Measurements from ENCODE around the gene KIF3C. TPM values are rescaled to one million over a fixed set of nuclear protein-coding genes. Genes with fewer than 3 reads are reported as not detected.

The KIF3C gene
- total RNA-seq, 1 donor from 2014 or later: 56.6 TPM

DNA sequence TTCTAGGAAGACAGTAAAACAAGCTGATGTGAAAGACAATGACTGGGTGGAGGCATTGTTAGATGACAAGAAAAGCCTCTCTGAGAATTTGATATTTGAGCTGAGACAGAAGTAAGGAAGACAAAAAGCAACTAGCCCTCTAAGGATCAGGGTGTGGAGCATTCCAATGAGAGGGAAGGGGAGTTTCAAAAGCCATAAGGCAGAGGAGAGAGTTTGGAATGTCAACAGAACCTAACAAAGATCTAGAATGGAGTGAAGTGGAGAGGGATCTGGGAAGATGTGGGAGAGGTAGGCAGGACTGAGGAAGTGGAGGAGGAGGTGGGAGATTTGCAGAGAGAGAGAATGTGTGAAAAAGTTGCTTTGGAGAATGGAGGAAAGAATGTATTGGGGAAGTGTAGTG lies 86.7 kb downstream of the KIF3C start:
- no peak for DNase-seq (ENCODE audit: low spot score)
- intact Hi-C loops (cut with DNase I): no loop called here
- no peak for ATAC-seq

DNA sequence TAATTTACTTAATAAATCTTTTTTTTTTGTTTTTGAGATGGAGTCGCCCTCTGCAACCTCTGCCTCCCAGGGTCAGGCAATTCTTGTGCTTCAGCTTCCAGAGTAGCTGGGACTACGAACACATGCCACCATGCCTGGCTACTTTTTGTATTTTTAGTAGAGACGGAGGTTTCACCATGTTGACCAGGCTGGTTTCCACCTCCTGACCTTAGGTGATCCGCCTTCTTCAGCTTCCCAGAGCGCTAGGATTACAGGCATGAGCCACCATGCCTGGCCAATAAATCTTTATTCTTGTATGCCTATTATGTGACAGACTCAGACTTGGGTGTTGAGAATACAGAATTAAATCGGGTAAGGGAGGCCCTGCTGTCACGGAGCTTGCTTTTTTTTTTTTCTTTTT lies 87.3 kb downstream of the KIF3C start:
- DNase-seq (ENCODE audit: low spot score) (no peak), ATAC-seq (no peak)
- intact Hi-C loops (cut with DNase I): no loop called here

DNA sequence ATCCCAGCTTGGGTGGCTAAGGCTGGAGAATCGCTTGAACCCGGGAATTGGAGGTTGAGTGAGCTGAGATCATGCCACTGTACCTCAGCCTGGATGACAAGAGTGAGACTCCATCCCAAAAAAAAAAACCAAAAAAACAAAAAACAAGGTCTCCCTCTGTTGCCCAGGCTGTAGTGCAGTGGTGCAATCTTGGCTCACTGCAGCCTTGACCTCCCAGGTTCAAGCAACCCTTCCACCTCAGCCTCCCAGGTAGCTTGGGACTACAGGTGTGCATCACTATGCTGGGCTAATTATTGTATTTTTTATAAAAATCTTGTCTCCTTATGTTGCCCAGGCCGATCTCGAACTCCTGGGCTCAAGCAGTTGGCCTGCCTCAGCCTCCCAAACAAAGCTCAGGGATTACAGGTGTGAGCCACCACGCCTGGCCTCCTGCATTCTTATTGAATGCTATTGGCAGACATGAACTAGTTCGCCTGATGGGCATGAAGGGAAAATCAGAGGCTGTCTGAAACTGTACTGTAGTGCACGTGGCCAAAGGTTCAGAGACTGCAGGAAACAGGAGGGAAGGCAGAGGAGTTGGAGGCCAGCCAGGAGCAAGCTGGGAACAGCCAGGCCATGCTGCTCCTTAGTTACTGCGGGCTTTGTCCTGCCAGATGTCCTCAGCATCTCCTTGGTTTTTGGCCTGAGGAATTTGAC lies 88.0 kb downstream of the KIF3C start:
- DNase-seq (ENCODE audit: low spot score): no peak
- no peak for ATAC-seq
- intact Hi-C loops (cut with DNase I): no loop called here

DNA sequence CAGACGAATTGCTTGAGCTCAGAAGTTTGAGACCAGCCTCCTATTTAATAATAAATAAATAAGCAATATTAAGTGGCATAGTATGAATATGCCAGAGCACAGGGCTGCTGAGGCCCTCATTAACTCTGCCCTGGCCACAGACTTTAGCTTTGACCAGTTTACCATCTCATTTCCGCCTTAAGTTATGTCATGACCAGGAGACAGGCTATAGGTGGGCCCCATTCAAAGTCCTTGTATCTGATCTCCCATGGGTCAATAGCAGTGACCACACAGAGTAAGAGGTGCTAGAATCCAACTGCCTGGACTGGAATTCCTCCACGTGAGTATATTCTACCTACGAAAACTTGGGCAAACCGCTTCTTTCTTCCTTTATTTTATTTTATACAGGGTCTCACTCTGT lies 90.6 kb downstream of the KIF3C start:
- ATAC-seq: no peak
- intact Hi-C loops (cut with DNase I): no loop called here
- no peak for DNase-seq (ENCODE audit: low spot score)

DNA sequence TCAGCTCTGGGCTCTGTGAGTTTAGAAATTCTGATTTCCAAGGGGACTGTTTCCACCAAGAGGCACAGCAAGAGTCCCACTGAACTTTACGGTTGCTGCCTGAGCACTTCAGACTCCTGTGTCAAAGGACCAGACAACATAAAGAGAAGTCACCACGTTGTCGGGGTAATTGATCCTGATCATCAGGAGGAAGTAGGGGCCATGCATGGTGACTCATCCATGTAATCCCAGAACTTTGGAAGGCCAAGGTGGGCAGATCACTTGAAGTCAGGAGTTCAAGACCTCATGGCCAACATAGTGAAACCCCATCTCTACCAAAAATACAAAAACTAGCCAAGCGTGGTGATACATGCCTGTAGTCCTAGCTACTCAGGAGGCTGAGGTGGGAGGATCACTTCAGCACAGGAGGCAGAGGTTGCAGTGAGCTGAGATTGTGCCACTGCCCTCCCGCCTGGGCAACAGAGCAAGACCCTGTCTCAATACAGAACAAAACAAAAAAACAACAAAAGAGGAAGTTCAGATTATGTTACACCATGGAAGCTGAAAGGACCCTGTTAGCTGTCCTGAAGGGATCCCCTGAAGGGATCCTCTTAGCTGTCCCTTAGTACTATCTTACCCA lies 94.6 kb downstream of the KIF3C start:
- DNase-seq (ENCODE audit: low spot score) (no peak), ATAC-seq (no peak)
- intact Hi-C loops (cut with DNase I): no loop called here

DNA sequence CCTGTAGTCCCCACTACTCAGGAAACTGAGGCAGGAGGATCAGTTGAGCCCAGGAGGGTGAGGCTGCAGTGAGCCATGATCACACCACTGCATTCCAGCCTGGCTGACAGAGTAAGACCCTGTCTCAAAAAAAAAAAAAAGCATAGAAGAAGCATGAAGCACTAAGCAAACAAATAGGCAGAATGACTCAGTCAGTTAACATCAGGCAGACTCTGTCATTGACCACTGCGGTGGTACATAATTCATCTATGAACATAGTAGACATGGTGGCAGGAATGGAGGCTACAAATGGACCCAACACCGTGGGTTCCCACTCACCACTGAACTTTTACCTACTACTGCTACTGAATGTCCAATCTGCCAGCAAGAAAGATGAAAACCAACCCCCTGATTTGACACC lies 96.4 kb downstream of the KIF3C start:
- intact Hi-C loops (cut with DNase I): no loop called here
- ATAC-seq: no peak
- no peak for DNase-seq (ENCODE audit: low spot score)

DNA sequence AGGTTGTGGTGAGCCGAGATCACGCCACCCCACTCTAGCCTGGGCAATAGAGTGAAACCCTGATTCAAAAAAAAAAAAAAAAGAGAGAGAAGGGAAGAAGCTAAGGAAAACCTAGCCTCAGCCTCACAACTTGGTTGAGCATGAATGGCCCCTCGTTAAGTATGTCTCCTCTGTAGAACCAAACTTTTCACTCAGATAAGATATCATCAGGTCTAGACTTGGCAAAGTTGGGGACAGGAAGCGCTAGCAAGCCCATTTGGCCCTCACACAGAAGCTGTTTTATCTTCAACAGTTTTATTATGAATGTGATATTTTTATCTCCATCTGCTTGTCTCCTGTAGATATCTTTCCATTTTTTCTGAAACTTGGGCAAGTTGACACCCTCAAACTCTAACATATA lies 100.5 kb downstream of the KIF3C start:
- no peak for DNase-seq (ENCODE audit: low spot score)
- no peak for ATAC-seq
- intact Hi-C loops (cut with DNase I): no loop called here

DNA sequence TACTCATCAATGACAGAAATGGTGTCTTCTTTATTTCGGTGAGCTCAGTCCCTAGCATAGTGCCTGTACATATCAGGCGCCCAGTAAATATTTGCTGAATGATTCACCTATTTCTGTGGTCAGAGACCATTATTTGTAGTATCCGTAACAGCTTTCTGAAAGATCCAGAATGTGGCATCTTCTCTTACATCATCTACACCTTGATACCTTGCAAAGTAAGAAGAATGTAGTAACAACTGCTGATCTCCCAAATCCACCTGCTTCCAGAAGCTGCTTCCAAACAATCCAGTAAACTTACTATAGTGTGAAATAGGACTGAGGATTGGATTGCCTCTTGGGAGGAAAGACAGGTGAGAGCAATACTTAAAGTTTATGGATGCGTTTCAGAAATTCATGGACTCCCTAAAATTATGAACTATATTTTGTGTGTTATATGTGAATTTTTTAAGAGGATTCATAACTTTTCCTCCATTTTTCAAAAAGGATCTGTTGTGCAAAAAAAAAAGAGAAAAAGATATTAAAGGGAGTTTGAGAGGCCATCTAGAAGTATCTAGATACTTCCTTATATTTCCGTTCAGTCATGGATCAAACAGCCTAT lies 103.1 kb downstream of the KIF3C start:
- no peak for DNase-seq (ENCODE audit: low spot score)
- no peak for ATAC-seq
- intact Hi-C loops (cut with DNase I): no loop called here

DNA sequence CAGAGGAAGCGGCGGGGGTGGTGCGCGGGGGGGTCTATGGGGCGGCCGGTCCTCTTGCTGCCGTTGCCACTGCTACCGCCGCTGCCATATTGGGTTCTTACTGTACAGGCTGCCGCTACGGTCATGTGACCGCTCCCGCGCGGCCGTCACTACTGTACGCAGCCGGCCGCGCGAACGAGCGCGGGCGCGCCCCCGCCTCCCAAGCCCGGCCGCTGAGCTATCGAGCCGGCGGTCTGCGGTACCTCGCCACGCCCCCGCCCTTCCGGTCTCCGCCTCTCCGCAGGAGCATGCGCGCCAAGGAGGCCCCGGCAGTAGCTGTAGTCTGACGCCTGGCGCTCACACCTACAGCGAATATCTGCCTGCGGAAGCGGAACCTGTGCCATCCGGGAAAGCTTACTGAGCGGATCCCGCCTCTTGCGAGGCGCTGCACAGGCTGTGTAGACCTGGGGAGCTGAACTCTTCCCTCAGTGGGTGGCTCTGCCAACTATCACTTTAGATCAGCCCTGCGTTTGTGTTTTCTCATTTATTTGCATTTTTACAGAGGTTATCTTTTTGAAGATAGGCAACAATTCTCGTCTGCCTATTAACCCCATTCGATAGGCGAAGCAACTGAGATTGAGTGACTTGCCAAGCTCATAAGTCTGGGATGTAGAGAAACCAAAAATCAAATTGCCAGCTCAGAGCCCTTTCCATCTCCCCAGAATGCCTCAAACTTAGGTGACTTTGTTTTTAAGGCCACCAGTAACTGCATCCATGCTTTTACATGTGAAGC lies 103.8 kb downstream of the KIF3C start, which contains the start of gene ASXL2:
Gene ASXL2, minus strand, starts transcription at position 127 of the 772 bp plus-strand sequence. CDS start 265 bp downstream, outside the sequence.
- intact Hi-C loops (cut with DNase I): no loop called here
- peak; percentile 97 for DNase-seq (ENCODE audit: low spot score)
- ATAC-seq: peak; percentile 98

DNA sequence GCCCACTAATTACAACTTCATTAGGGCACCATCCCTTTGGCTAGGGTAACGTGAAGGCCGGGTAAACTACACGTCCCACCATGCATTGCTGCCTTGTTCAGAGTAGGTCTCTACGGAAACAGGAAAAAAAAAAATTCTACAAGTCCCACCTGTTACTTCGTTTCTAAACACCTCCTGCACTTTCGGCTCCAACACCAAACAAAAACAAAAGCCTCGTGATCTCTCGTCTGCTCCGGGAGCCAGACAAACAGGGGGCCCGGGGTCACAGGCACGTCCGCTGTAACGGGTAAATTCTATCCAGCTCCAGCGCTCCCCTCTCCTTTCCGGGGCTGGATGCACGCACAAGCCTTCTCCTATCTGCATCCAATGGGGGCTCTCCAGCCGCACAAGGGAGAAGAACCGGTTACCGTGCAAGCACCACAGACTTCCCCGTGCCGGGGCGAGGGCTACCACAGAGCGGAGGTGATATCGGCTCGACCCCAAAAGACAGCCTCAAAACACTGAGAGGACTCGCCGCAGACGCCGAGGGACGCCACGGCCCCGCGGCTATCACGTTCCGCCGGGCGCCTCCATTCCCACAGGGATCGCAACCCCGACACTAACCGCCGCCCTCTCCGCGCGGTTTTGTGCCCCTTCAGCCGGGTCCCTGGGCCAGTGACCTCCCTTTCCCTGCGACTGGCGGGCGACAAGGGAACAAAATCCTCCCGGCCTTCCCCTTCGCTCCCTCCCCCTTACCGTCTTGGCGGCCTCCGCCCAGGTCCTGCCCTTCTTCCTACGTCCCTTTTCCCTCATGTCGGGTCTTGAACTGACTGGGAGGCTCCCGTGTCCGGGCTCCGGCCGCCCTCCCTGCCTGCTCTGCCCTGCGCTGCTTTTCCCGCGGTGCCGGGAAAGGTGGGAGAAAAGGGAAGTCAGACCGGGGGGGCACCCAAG lies 104.6 kb downstream of the KIF3C start:
- peak; percentile 63 for ATAC-seq
- peak; percentile 69 for DNase-seq (ENCODE audit: low spot score)
- intact Hi-C loops (cut with DNase I): no loop called here

Other genes with a start within 250 kb of the KIF3C start
- 41.2 TPM for gene ASXL2, start 104.0 kb downstream of the KIF3C start, total RNA-seq
- 104 TPM for gene RAB10, start 51.6 kb upstream of the KIF3C start, total RNA-seq
- 6.8 TPM for gene GAREM2, start 190.6 kb upstream of the KIF3C start, total RNA-seq

All from sciatic nerve (tissue), 2 donors.